H1 (cell line): ENCODE measurements around the gene MINAR1. TPM values are rescaled to one million over a fixed set of nuclear protein-coding genes. Genes with fewer than 3 reads are reported as not detected.

Source experiments
- CTCF ChIA-PET: fragments of 300-600 bp; sonication (Branson Sonifier 250); formaldehyde crosslinking; loops from one replicate; lab custom pipeline; 2021; ENCODE audit not compliant: partially characterized antibody; lab: Charles Lee
- POLR2A ChIA-PET: fragments of 300-600 bp; sonication (Branson Sonifier 250); formaldehyde crosslinking; loops from one replicate; lab custom pipeline; 2021; ENCODE audit warnings: inconsistent platforms; ENCODE audit not compliant: partially characterized antibody; lab: Charles Lee
- DNase-seq, 2 experiments: peaks; one replicate each; pipeline versions ENCODE4 v3.0.0 to v3.0.0-alpha.2; 2010 to 2022; ENCODE audit warnings: low spot score in 2 of 2, low read depth in 1 of 2, mixed read lengths in 1 of 2
- FAIRE-seq: peaks from 2 replicates; lab custom pipeline; 2011; peaks lifted over from hg19 to GRCh38; lab: Jason Lieb, UNC
- H2AFZ ChIP-seq: 2 replicates; pipeline ENCODE4 v1.8.1; 2012; ENCODE audit warnings: low read length, inconsistent platforms
- H2AK5ac ChIP-seq: 2 replicates; pipeline ENCODE4 v1.6.1; 2013; ENCODE audit warnings: low read depth, low read length
- H2BK120ac ChIP-seq: replicated peaks from 2 replicates; pipeline ENCODE3; 2013; ENCODE audit warnings: low read depth, low read length, inconsistent platforms
- H2BK12ac ChIP-seq: 2 replicates; pipeline ENCODE4 v1.6.1; 2013; ENCODE audit warnings: low read depth, low read length
- H2BK15ac ChIP-seq: 2 replicates; pipeline ENCODE4 v1.6.1; 2013; ENCODE audit warnings: low read length
- H2BK20ac ChIP-seq: 2 replicates; pipeline ENCODE4 v1.6.1; 2013; ENCODE audit warnings: low read length
- H2BK5ac ChIP-seq: 2 replicates; pipeline ENCODE4 v1.6.1; 2013; ENCODE audit warnings: low read depth, low read length
- H3K14ac ChIP-seq: 2 replicates; pipeline ENCODE4 v1.6.1; 2013; ENCODE audit warnings: inconsistent platforms; ENCODE audit not compliant: insufficient read length
- H3K18ac ChIP-seq: 2 replicates; pipeline ENCODE4 v1.6.1; 2013; ENCODE audit warnings: low read length; ENCODE audit errors: extremely low read depth
- H3K23ac ChIP-seq: 2 replicates; pipeline ENCODE4 v1.6.1; 2013; ENCODE audit warnings: inconsistent platforms; ENCODE audit not compliant: insufficient read length
- H3K23me2 ChIP-seq: 2 replicates; pipeline ENCODE4 v1.6.1; 2013; ENCODE audit warnings: low read depth, low read length
- H3K27ac ChIP-seq: 2 replicates; pipeline ENCODE4 v1.6.1; 2011; ENCODE audit warnings: low read depth, low read length, inconsistent platforms
- H3K27me3 ChIP-seq, 4 experiments: replicated peaks in 1 of 4; 1 replicate in 1 of 4; 2 replicates in 3 of 4; pipeline versions ENCODE4 v1.6.1 to v1.8.1; 2011 to 2013; ENCODE audit warnings: low read length in 3 of 4, mild to moderate bottlenecking in 3 of 4, inconsistent platforms in 2 of 4, mixed read lengths in 2 of 4, moderate library complexity in 1 of 4; ENCODE audit not compliant: control insufficient read depth in 3 of 4, insufficient read depth in 3 of 4; ENCODE audit errors: extremely low read depth in 1 of 4
- H3K36me3 ChIP-seq, 4 experiments: 2 replicates each; pipeline versions ENCODE4 v1.6.1 to v1.8.1; 2011 to 2013; ENCODE audit warnings: mild to moderate bottlenecking in 4 of 4, low read length in 3 of 4, moderate library complexity in 2 of 4, control low read depth in 1 of 4, inconsistent platforms in 1 of 4; ENCODE audit not compliant: insufficient read depth in 4 of 4, control insufficient read depth in 2 of 4
- H3K4ac ChIP-seq: replicated peaks from 2 replicates; pipeline ENCODE3; 2013; ENCODE audit warnings: low read length, low read depth, mixed read lengths, inconsistent platforms; ENCODE audit not compliant: insufficient read length
- H3K4me1 ChIP-seq, 4 experiments: replicated peaks in 1 of 4; 1 replicate in 1 of 4; 2 replicates in 3 of 4; pipeline versions ENCODE4 v1.6.1 to v1.8.1; 2011 to 2013; ENCODE audit warnings: low read length in 3 of 4, inconsistent platforms in 2 of 4, mixed read lengths in 1 of 4; ENCODE audit not compliant: insufficient read depth in 4 of 4, control insufficient read depth in 3 of 4
- H3K4me2 ChIP-seq, 2 experiments: 2 replicates each; pipeline versions ENCODE4 v1.6.1 to v1.8.1; 2011 to 2013; ENCODE audit warnings: low read depth in 2 of 2, low read length in 2 of 2, control low read depth in 1 of 2, inconsistent platforms in 1 of 2, mild to moderate bottlenecking in 1 of 2; ENCODE audit not compliant: insufficient read depth in 1 of 2
- H3K4me3 ChIP-seq, 4 experiments: fragments of 200-600, 300-600 bp in 1 of 4; sonication (generic), shearing (Covaris generic), sonication (Bioruptor Twin) in 1 of 4; 2 replicates each; pipeline versions ENCODE4 v1.5.1 to v1.8.1; 2011 to 2016; ENCODE audit warnings: low read length in 4 of 4, low read depth in 3 of 4, control low read depth in 2 of 4, inconsistent platforms in 2 of 4, mild to moderate bottlenecking in 2 of 4, mixed read lengths in 1 of 4, moderate library complexity in 1 of 4; ENCODE audit not compliant: insufficient read depth in 2 of 4; ENCODE audit errors: extremely low read depth in 1 of 4
- H3K56ac ChIP-seq: replicated peaks from 2 replicates; pipeline ENCODE3; 2013; ENCODE audit warnings: low read depth, mild to moderate bottlenecking, mixed read lengths, low read length, inconsistent platforms; ENCODE audit not compliant: insufficient read length
- H3K79me1 ChIP-seq: 2 replicates; pipeline ENCODE4 v1.6.1; 2013; ENCODE audit warnings: low read depth, low read length, control low read depth
- H3K79me2 ChIP-seq, 2 experiments: 2 replicates each; pipeline versions ENCODE4 v1.6.1 to v1.8.1; 2012 to 2013; ENCODE audit warnings: low read length in 2 of 2, mild to moderate bottlenecking in 2 of 2, inconsistent platforms in 1 of 2; ENCODE audit not compliant: insufficient read depth in 2 of 2, control insufficient read depth in 1 of 2
- H3K9ac ChIP-seq, 4 experiments: replicated peaks in 1 of 4; 1 replicate in 1 of 4; 2 replicates in 3 of 4; pipeline versions ENCODE4 v1.6.1 to v1.8.1; 2011 to 2013; ENCODE audit warnings: low read depth in 3 of 4, low read length in 3 of 4, control low read depth in 2 of 4, mild to moderate bottlenecking in 2 of 4, moderate library complexity in 2 of 4, inconsistent platforms in 1 of 4; ENCODE audit errors: extremely low read depth in 1 of 4
- H3K9me3 ChIP-seq, 2 experiments: 2 replicates each; pipeline versions ENCODE4 v1.6.1 to v1.8.1; 2012 to 2013; ENCODE audit warnings: mild to moderate bottlenecking in 2 of 2, moderate library complexity in 2 of 2, control low read depth in 1 of 2, inconsistent platforms in 1 of 2, low read depth in 1 of 2, low read length in 1 of 2, mixed read lengths in 1 of 2; ENCODE audit not compliant: insufficient read depth in 2 of 2
- H4K20me1 ChIP-seq, 2 experiments: replicated peaks in 1 of 2; 2 replicates each; pipeline versions ENCODE3 to v1.8.1; 2011 to 2013; ENCODE audit warnings: inconsistent platforms in 2 of 2, low read length in 2 of 2, mild to moderate bottlenecking in 1 of 2; ENCODE audit not compliant: insufficient read depth in 2 of 2, control insufficient read depth in 1 of 2
- H4K5ac ChIP-seq: 2 replicates; pipeline ENCODE4 v1.6.1; 2013; ENCODE audit warnings: low read length, low read depth, mixed read lengths, inconsistent platforms; ENCODE audit not compliant: insufficient read length
- H4K8ac ChIP-seq: 2 replicates; pipeline ENCODE4 v1.8.0; 2013; ENCODE audit warnings: mild to moderate bottlenecking, moderate library complexity, low read length, inconsistent platforms; ENCODE audit not compliant: insufficient read depth; ENCODE audit errors: extremely low read depth
- H4K91ac ChIP-seq: replicated peaks from 2 replicates; pipeline ENCODE3; 2013; ENCODE audit warnings: low read length, mixed read lengths, inconsistent platforms; ENCODE audit not compliant: insufficient read length
- CHD1 ChIP-seq: IDR thresholded peaks from 2 replicates; pipeline ENCODE4 v1.6.1; 2012; ENCODE audit warnings: low read depth, low read length, improper control_type of control experiment
- CHD2 ChIP-seq: IDR thresholded peaks from 2 replicates; pipeline ENCODE4 v1.6.1; 2012; ENCODE audit warnings: low read length, improper control_type of control experiment
- HDAC6 ChIP-seq: IDR thresholded peaks from one replicate; pipeline ENCODE4 v1.7.1; 2012; ENCODE audit warnings: low read depth, mild to moderate bottlenecking, inconsistent platforms, low read length, moderate library complexity
- JUN ChIP-seq: IDR thresholded peaks from 2 replicates; pipeline ENCODE4 v1.6.1; 2011; ENCODE audit warnings: low read depth, mild to moderate bottlenecking, improper control_type of control experiment, low read length
- KDM1A ChIP-seq: fragments of 200-600, 300-600 bp; sonication (generic); IDR thresholded peaks from 2 replicates; pipeline ENCODE4 v1.7.1; 2016; ENCODE audit warnings: mild to moderate bottlenecking, low read length, borderline replicate concordance
- KDM4A ChIP-seq: IDR thresholded peaks from one replicate; pipeline ENCODE4 v1.7.1; 2012; ENCODE audit warnings: low read depth, mild to moderate bottlenecking, moderate library complexity, low read length, inconsistent platforms; ENCODE audit not compliant: severe bottlenecking
- MAFK ChIP-seq: IDR thresholded peaks from 2 replicates; pipeline ENCODE4 v1.6.1; 2012; ENCODE audit warnings: low read depth, mild to moderate bottlenecking, improper control_type of control experiment, low read length
- POLR2AphosphoS5 ChIP-seq: IDR thresholded peaks from 2 replicates; pipeline ENCODE4 v1.6.1; 2011; ENCODE audit warnings: low read depth, low read length
- RAD21 ChIP-seq, 2 experiments: IDR thresholded peaks in 1 of 2; conservative IDR thresholded peaks in 1 of 2; 2 replicates each; pipeline ENCODE4 v1.6.1; 2011; ENCODE audit warnings: low read depth in 2 of 2, low read length in 2 of 2, improper control_type of control experiment in 1 of 2, inconsistent platforms in 1 of 2, mild to moderate bottlenecking in 1 of 2, moderate library complexity in 1 of 2
- RFX5 ChIP-seq: IDR thresholded peaks from 2 replicates; pipeline ENCODE4 v1.6.1; 2011; ENCODE audit warnings: low read depth, low read length, improper control_type of control experiment, borderline replicate concordance
- RNF2 ChIP-seq: fragments of 200-900, 300-1000 bp; sonication (generic); IDR thresholded peaks from 2 replicates; pipeline ENCODE4 v1.7.1; 2016; ENCODE audit warnings: borderline replicate concordance, low read depth, mild to moderate bottlenecking, antibody characterized with exemption, low read length; ENCODE audit not compliant: poor library complexity, severe bottlenecking; ENCODE audit errors: missing control alignments
- SAP30 ChIP-seq: fragments of 300-600 bp; sonication (generic); IDR thresholded peaks from 2 replicates; pipeline ENCODE4 v1.7.1; 2012; ENCODE audit warnings: low read length, moderate library complexity, mild to moderate bottlenecking, inconsistent platforms; ENCODE audit not compliant: insufficient read depth, insufficient replicate concordance
- SP4 ChIP-seq: IDR thresholded peaks from 2 replicates; pipeline ENCODE4 v1.6.1; 2012; ENCODE audit warnings: low read length, inconsistent platforms
- TEAD4 ChIP-seq: IDR thresholded peaks from 2 replicates; pipeline ENCODE4 v1.6.1; 2012; ENCODE audit warnings: low read depth, low read length, inconsistent platforms, mixed read lengths
- WGBS, 2 experiments: shearing (Covaris generic) in 1 of 2; methylation state at CpG; one replicate each; pipeline versions ENCODE4 v1.1.6 to v1.1.7; 2013 to 2015; ENCODE audit warnings: low lambda C conversion rate in 2 of 2, mixed read lengths in 2 of 2, inconsistent platforms in 1 of 2, low coverage in 1 of 2, missing lambda C conversion rate in 1 of 2; ENCODE audit not compliant: insufficient replicate concordance in 2 of 2, insufficient coverage in 1 of 2, insufficient read length in 1 of 2; ENCODE audit errors: extremely low coverage in 1 of 2, missing lambda C conversion rate in 1 of 2; 5-methylcytosine and 5-hydroxymethylcytosine counted together
- polyA plus RNA-seq, 7 experiments: library from polyadenylated mRNA; depleted of rRNA in 3 of 7; stranded (reverse) in 5 of 7; unstranded in 2 of 7; fragments of >200 nt in 5 of 7; fragments of 200-250 nt in 2 of 7; gene quantifications; 1 replicate in 5 of 7; 2 replicates in 1 of 7; 4 replicates in 1 of 7; pipeline versions ENCODE4 v1.2.1 to v1.2.3, GENCODE V29; 2011 to 2013; ENCODE audit warnings: missing spikeins in 2 of 7, mixed read lengths in 2 of 7
- total RNA-seq: library from RNA; stranded (reverse); fragmentation: NEBNext Ultra II Directional; extraction: Animal tissue kit (Norgen Biotek cat#: 25700); gene quantifications from 2 replicates; pipeline ENCODE4 v1.2.1, GENCODE V29; 2021

Gene MINAR1
- total and polyA plus RNA-seq, 2 of the 8 experiments (the other 6 are each of a cell fraction or from before 2014, with no cell fraction given) = 0.17 to 0.67 TPM

- H3K14ac ChIP-seq = no peak overlapping the region
- no peak overlapping the region for H2BK5ac ChIP-seq
- H3K4me1 ChIP-seq = peaks cover 0 to 10% (median 6%) of the 10 kb centered on the region in 4 experiments; a peak in 5 of 7 replicates
- FAIRE-seq (no peak), DNase-seq (no peak)
- peaks cover 9% of the 10 kb centered on the region; the same call in 1 of the 2 replicates for H3K23me2 ChIP-seq
- H3K9me3 ChIP-seq = no peaks in the 10 kb centered on the region
- H3K56ac ChIP-seq = no peak overlapping the region
- H4K20me1 ChIP-seq = peaks cover 0 to 7% of the 10 kb centered on the region in 2 experiments
- no peak overlapping the region for H2BK12ac ChIP-seq
- H4K8ac ChIP-seq = no peak overlapping the region
- ChIA-PET POLR2A (no interaction called here), CTCF (interaction anchor here (0.7 to 9.4 kb wide), 3 partner anchors 12 to 1004 kb away, joined by 3 to 129 read pairs (median 3); no protein-coding TSS in a partner anchor)
- H3K18ac ChIP-seq = no peak overlapping the region
- H3K27me3 ChIP-seq = no peaks in the 10 kb centered on the region; a peak in 1 of 7 replicates
- H3K9ac ChIP-seq = no peak overlapping the region
- H4K5ac ChIP-seq = no peak overlapping the region
- H2BK120ac ChIP-seq = no peak overlapping the region
- no peak overlapping the region for H3K4me2 ChIP-seq
- no peaks in the 10 kb centered on the region for H3K79me1 ChIP-seq
- 91% methylated on average over 3 of the region's 3 CpGs; no CpG with 5 or more reads in 1 of the 2 experiments for WGBS, 2 experiments
- no peak overlapping the region for H2BK20ac ChIP-seq
- no peak overlapping the region for H3K23ac ChIP-seq
- no peak overlapping the region for H3K4me3 ChIP-seq
- H3K27ac ChIP-seq = no peak overlapping the region
- H2BK15ac ChIP-seq = no peak overlapping the region
- H2AFZ ChIP-seq = no peak overlapping the region
- no peak overlapping the region for H2AK5ac ChIP-seq
- H4K91ac ChIP-seq = no peak overlapping the region
- H3K4ac ChIP-seq = no peak overlapping the region
- no peaks in the 10 kb centered on the region; a peak in 1 of 8 replicates for H3K36me3 ChIP-seq
- no peaks in the 10 kb centered on the region for H3K79me2 ChIP-seq
- TF ChIP-seq SAP30 = no peak
- TF ChIP-seq TEAD4 = no peak
- TF ChIP-seq HDAC6 = no peak
- no peak for TF ChIP-seq RFX5
- no peak for TF ChIP-seq CHD2
- no peak for TF ChIP-seq CHD1
- no peak for TF ChIP-seq MAFK
- TF ChIP-seq SP4 = no peak
- no peak for TF ChIP-seq RAD21 (IDR thresholded peaks at IDR 0.05 in 1 of 2, conservative IDR thresholded peaks at IDR 0.05 in 1 of 2; ENCODE audit: low read depth in 2 of 2, low read length in 2 of 2)
- TF ChIP-seq POLR2AphosphoS5 = no peak
- no peak for TF ChIP-seq JUN
- no peak for TF ChIP-seq KDM1A
- no peak for TF ChIP-seq RNF2
- TF ChIP-seq KDM4A = no peak
These were observed 21.3 kb downstream of the MINAR1 start for GRCh38 chr15:79453446-79453845.
